GM19193 (cell line): ENCODE results near the gene DEK.

Source experiments
- POLR2A ChIP-seq: IDR thresholded peaks from 4 replicates; pipeline ENCODE4 v1.6.1; 2011; ENCODE audit not compliant: insufficient read depth, insufficient read length; ENCODE audit errors: extremely low read depth

Gene DEK

GRCh38 chr6:18186033-18186432 is 78.3 kb downstream of the DEK start:
- TF ChIP-seq POLR2A = no peak

- TF ChIP-seq POLR2A = no peak
Observed at GRCh38 chr6:18185624-18186023, 78.7 kb downstream of the DEK start.

DNA sequence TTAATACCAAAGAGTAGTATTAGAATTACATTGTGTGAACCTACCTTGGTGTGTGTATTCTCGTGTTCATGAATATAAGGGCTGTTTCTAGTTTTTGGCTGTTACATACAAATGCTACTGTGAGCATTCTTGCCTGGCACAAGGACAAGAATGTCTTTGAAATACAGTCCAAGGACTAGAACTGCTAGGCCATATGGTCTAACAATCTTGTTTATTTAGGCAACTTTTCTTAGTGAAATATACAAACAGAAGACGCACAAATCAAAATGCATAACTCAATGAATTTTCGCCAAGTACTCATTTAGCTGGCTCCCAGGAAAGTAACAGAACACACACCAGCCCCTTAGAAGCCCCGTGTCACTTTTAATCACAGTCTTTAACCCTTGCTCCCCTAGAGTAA is 80.6 kb downstream of the DEK start:
- no peak for TF ChIP-seq POLR2A

DNA sequence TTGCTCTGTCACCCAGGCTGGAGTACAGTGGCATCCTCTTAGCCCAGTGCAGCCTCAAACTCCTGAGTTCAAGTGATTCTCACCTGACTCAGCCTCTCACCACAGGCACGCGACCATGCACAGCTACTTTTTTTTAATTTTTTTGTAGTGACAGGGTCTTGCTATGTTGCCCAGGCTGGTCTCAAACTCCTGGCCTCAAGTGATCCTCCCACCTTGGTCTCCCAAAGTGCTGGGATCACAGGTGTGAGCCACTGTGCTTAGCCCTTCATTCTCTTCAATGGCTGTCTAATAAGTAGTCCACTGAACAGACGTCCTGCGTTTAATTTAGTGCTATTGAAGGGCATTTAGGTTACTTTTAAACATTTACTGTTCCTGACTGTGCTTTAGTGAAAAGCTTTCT is 81.8 kb downstream of the DEK start:
- no peak for TF ChIP-seq POLR2A

- TF ChIP-seq POLR2A = no peak
Observed at GRCh38 chr6:18179770-18180356, 84.5 kb downstream of the DEK start.

DNA sequence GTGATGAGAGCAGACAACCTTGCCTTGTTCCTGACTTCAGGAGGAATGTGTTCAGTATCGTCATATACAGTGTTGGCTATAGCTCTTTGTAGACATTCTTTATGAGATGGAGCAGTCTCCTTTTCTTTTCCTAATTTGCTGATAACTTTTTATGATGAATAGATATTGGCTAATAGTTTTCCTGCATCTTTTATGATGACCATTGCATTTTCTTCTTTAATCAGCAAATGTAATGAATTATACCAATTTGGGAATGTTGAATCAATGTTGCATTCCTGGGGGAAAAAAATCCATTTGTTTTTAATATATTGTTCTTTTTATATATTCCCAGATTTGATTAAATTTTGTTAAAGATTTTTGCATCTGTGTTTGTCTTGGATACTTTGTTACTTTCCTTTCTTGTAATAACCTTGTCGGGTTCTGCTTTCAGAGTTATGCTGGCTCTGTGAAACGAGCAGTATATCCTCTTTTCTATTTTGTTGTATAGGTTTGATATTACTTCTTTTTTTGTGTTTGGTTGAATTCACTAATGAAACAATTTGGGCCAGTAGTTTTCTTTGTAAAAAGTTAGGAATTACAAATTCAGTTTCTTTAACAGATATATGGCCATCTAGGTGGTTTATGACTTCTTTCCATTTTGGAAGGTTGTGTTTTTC is 85.2 kb downstream of the DEK start:
- no peak for TF ChIP-seq POLR2A

DNA sequence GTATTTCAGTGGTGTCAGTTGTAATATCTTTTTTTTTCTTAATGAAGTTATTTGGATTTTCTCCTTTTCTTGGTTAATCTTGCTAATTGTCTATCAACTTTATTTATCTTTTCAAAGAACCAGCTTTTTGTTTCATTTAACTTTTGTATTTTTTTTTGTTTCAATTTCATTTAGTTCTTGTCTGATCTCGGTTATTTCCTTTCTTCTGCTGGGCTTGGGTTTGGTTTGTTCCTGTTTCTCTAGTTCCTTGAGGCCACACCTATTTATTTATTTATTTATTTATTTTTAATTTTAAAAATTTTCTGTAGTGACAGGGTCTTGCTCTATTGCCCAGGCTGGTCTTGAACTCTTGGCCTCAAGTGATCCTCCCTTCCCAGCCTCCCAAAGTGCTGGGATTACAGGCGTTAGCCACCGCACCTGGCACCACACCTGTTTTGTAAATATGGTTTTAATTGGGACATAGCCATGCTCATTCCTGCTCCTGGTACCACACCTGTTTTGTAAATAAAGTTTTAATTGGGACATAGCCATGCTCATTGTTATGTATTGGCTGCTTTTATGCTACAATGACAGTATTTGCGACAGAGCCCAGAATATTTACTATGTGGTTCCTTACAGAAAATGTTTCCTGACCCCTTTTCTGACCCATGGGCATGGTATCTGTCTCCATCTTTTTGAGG is 86.9 kb downstream of the DEK start:
- no peak for TF ChIP-seq POLR2A
